ENCODE data around the gene GOPC.

The GOPC gene

GRCh38 chr6:117515326-117515725, 87.0 kb downstream of the GOPC start:
- Histone ChIP-seq H3K4me1 (ENCODE audit: control insufficient read depth in 1 of 2, insufficient read depth in 1 of 2, low read depth in 1 of 2, low read length in 1 of 2) (no peaks in the 10 kb centered on the region), H3K27me3 (peaks cover 14% of the 10 kb centered on the region), H3K4me3 (ENCODE audit: low read depth in 1 of 2, low read length in 1 of 2) (no peak overlapping the region), H3K9me3 (no peaks in the 10 kb centered on the region), H3K36me3 (no peaks in the 10 kb centered on the region), H3K27ac (no peak overlapping the region)
- TF ChIP-seq, protein P1, sequence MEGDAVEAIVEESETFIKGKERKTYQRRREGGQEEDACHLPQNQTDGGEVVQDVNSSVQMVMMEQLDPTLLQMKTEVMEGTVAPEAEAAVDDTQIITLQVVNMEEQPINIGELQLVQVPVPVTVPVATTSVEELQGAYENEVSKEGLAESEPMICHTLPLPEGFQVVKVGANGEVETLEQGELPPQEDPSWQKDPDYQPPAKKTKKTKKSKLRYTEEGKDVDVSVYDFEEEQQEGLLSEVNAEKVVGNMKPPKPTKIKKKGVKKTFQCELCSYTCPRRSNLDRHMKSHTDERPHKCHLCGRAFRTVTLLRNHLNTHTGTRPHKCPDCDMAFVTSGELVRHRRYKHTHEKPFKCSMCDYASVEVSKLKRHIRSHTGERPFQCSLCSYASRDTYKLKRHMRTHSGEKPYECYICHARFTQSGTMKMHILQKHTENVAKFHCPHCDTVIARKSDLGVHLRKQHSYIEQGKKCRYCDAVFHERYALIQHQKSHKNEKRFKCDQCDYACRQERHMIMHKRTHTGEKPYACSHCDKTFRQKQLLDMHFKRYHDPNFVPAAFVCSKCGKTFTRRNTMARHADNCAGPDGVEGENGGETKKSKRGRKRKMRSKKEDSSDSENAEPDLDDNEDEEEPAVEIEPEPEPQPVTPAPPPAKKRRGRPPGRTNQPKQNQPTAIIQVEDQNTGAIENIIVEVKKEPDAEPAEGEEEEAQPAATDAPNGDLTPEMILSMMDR (IDR thresholded peaks at IDR 0.05), result no peak

DNA sequence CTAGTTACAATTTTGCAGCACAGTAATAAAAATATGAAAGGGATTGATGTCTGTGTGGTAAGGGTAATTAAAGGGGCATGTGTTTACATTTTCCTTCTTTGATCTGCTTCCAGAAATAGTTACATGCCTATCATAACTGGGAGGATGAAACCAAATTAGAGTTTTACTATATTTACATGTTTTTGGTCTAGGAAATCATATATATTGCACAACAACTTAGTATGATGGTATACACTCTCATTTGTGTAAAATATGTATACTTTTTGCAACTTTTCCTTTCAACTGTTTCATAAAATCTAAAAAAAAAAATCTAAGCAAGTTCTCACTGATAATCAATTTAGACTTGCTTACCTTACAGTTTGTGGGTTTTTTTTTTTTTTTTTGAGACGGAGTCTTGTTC, 87.7 kb downstream of the GOPC start:
- Histone ChIP-seq H3K4me1 (ENCODE audit: control insufficient read depth in 1 of 2, insufficient read depth in 1 of 2, low read depth in 1 of 2, low read length in 1 of 2) (no peaks in the 10 kb centered on the region), H3K27ac (no peak overlapping the region), H3K9me3 (no peaks in the 10 kb centered on the region), H3K27me3 (peaks cover 14% of the 10 kb centered on the region), H3K4me3 (ENCODE audit: low read depth in 1 of 2, low read length in 1 of 2) (no peak overlapping the region), H3K36me3 (no peaks in the 10 kb centered on the region)
- TF ChIP-seq, protein P1 (IDR thresholded peaks at IDR 0.05), result no peak

- H3K27ac ChIP-seq, result no peak overlapping the region
- no peaks in the 10 kb centered on the region for H3K9me3 ChIP-seq
- H3K36me3 ChIP-seq, result no peaks in the 10 kb centered on the region
- no peak overlapping the region for H3K4me3 ChIP-seq (ENCODE audit: low read depth in 1 of 2, low read length in 1 of 2)
- no peaks in the 10 kb centered on the region for H3K4me1 ChIP-seq (ENCODE audit: control insufficient read depth in 1 of 2, insufficient read depth in 1 of 2, low read depth in 1 of 2, low read length in 1 of 2)
- TF ChIP-seq, protein P1 (IDR thresholded peaks at IDR 0.05), result no peak
- peaks cover 14% of the 10 kb centered on the region for H3K27me3 ChIP-seq
These were observed 88.4 kb downstream of the GOPC start for GRCh38 chr6:117513778-117514365.

DNA sequence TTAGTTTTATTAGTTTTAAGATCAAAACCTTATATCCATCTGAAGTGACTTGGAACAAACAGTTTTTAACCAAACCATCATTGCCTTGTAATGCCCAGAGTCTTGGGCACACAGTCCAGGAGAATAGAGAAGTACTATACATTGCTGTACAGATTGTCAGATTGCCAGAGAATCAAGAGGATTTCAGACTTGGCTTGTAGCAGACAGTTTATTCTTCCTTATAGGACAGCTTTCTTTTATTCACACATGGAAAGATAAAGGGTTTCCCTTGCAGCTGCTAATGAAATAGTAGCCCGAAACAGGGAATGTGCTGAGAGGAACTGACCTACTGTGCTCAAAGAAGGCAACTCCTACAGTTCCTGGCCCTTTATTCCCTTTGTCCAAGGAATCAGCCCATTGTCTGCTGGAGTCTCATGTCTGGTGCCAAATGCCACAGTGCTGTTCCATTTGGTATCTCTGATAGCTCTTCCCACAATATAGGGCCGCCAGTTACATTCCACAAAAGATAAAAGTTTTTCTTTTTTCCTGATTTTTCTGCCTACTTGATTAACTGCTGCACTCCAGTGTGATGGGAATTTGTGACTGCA, 89.2 kb downstream of the GOPC start:
- Histone ChIP-seq H3K4me3 (ENCODE audit: low read depth in 1 of 2, low read length in 1 of 2) (no peak overlapping the region), H3K27ac (no peak overlapping the region), H3K4me1 (ENCODE audit: control insufficient read depth in 1 of 2, insufficient read depth in 1 of 2, low read depth in 1 of 2, low read length in 1 of 2) (no peaks in the 10 kb centered on the region), H3K36me3 (no peaks in the 10 kb centered on the region), H3K27me3 (peaks cover 14% of the 10 kb centered on the region), H3K9me3 (no peaks in the 10 kb centered on the region)
- TF ChIP-seq, protein P1 (IDR thresholded peaks at IDR 0.05), result no peak

DNA sequence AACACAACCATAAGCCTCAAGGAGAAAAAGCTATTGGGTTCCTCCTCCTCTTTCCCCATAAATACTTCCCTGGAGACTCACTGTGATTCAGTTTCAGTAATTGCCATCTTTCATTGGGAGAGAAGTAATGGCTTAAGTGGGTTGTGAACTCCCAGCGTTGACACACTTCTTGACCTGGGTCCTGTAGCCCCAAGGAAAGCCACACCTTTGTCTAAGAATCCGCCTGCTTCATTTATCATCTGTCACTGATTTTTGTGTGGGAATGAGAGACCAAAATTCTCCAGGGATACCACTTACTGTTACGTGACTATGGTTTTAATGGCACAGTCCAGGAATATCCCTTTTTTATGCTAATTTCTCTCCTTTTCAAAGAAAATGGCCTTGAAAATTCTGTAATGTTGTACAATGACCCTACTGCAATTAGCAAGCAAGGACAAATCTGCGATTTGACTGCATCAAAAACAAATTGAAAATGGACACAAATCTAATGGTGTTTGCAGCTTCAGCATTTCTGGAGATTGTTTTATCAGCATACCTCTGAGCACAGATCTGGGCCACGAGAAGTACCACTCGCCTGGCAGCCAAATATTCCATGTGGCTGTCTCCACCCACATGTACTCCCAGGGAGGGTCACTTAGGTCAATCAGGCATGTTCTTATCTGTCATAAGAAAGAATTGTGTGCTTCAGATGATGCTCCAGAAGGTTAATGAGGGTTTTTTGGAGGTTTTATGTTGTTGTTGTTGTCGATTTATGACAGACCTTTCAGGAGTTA, 90.1 kb downstream of the GOPC start:
- H3K27me3 ChIP-seq, result peaks cover 14% of the 10 kb centered on the region
- no peaks in the 10 kb centered on the region for H3K4me1 ChIP-seq (ENCODE audit: control insufficient read depth in 1 of 2, insufficient read depth in 1 of 2, low read depth in 1 of 2, low read length in 1 of 2)
- no peak overlapping the region for H3K27ac ChIP-seq
- no peaks in the 10 kb centered on the region for H3K9me3 ChIP-seq
- H3K36me3 ChIP-seq, result no peaks in the 10 kb centered on the region
- H3K4me3 ChIP-seq (ENCODE audit: low read depth in 1 of 2, low read length in 1 of 2), result no peak overlapping the region
- TF ChIP-seq, protein P1 (IDR thresholded peaks at IDR 0.05), result no peak
